ENCODE measurements around the gene CLTCL1. TPM values are rescaled to one million over a fixed set of nuclear protein-coding genes. Genes with fewer than 3 reads are reported as not detected.

The CLTCL1 gene
- total RNA-seq, 1 experiment from 2014 or later = 7.9 TPM

DNA sequence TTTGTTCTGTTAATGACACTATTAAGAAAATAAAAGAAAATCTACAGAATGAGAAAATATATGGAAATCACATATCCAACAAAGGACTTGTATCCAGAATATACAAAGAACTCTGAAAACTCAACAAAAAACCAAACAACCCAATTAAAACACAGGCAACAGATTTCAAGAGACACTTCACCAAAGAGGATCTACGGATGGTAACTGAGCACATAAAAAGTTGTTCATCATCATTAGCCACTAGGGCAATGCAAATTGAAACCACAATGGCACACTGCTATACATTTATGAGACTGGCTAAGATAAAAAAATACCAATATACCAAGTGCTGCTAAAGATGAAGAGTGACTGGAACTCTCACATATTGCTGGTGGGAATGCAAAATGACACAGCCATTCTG is 78.5 kb downstream of the CLTCL1 start:
- CTCF ChIA-PET = no interaction called here
- Histone ChIP-seq H3K27me3 (replicated peaks; ENCODE audit: control insufficient read depth, insufficient read depth, low read length) (no peaks in the 10 kb centered on the region), H3K4me3 (ENCODE audit: low read depth, low read length) (no peak overlapping the region), H3K36me3 (ENCODE audit: control insufficient read depth, insufficient read depth, low read length) (no peaks in the 10 kb centered on the region), H3K4me1 (no peaks in the 10 kb centered on the region), H3K9me3 (no peaks in the 10 kb centered on the region)
- no peak for TF ChIP-seq CTCF (IDR thresholded peaks at IDR 0.05; ENCODE audit: insufficient read depth in 1 of 2, low read depth in 1 of 2, low read length in 1 of 2, severe bottlenecking in 1 of 2, unreplicated experiment in 1 of 2)
- H3K27ac Mint-ChIP-seq (ENCODE audit: unreplicated experiment) = no peak overlapping the region
- H3K4me3 Mint-ChIP-seq (ENCODE audit: unreplicated experiment) = no peak overlapping the region
- no peaks in the 10 kb centered on the region for H3K9me3 Mint-ChIP-seq (ENCODE audit: unreplicated experiment)
- no peaks in the 10 kb centered on the region for H3K4me1 Mint-ChIP-seq (ENCODE audit: low read depth, unreplicated experiment)
- intact Hi-C loops (cut with micrococcal nuclease; ENCODE audit: unreplicated experiment) = no loop called here
- no peak for DNase-seq
- no peaks in the 10 kb centered on the region for H3K27me3 Mint-ChIP-seq (ENCODE audit: insufficient read depth, unreplicated experiment)
- no TSS peak for BruUV-seq (replicated peaks)
- POLR2A ChIA-PET = no interaction called here
- H3K36me3 Mint-ChIP-seq (ENCODE audit: insufficient read depth, unreplicated experiment) = no peaks in the 10 kb centered on the region

- Mint-ChIP-seq H3K9me3 (ENCODE audit: unreplicated experiment) (no peaks in the 10 kb centered on the region), H3K27me3 (ENCODE audit: insufficient read depth, unreplicated experiment) (no peaks in the 10 kb centered on the region), H3K4me1 (ENCODE audit: low read depth, unreplicated experiment) (no peaks in the 10 kb centered on the region), H3K27ac (ENCODE audit: unreplicated experiment) (no peak overlapping the region), H3K36me3 (ENCODE audit: insufficient read depth, unreplicated experiment) (no peaks in the 10 kb centered on the region), H3K4me3 (ENCODE audit: unreplicated experiment) (no peak overlapping the region)
- ChIA-PET POLR2A (no interaction called here), CTCF (no interaction called here)
- Histone ChIP-seq H3K4me3 (ENCODE audit: low read depth, low read length) (no peak overlapping the region), H3K4me1 (no peaks in the 10 kb centered on the region), H3K27me3 (replicated peaks; ENCODE audit: control insufficient read depth, insufficient read depth, low read length) (no peaks in the 10 kb centered on the region), H3K9me3 (no peaks in the 10 kb centered on the region), H3K36me3 (ENCODE audit: control insufficient read depth, insufficient read depth, low read length) (no peaks in the 10 kb centered on the region)
- intact Hi-C loops (cut with micrococcal nuclease; ENCODE audit: unreplicated experiment) = no loop called here
- DNase-seq = no peak
- BruUV-seq (replicated peaks) = no TSS peak
- no peak for TF ChIP-seq CTCF (IDR thresholded peaks at IDR 0.05; ENCODE audit: insufficient read depth in 1 of 2, low read depth in 1 of 2, low read length in 1 of 2, severe bottlenecking in 1 of 2, unreplicated experiment in 1 of 2)
Observed at GRCh38 chr22:19212302-19212870, 79.1 kb downstream of the CLTCL1 start.

- no peaks in the 10 kb centered on the region for H3K4me1 ChIP-seq
Observed at GRCh38 chr22:19210188-19210587, 81.3 kb downstream of the CLTCL1 start.

More at GRCh38 chr22:19210188-19210587, 81.3 kb downstream of the CLTCL1 start:
- TF ChIP-seq CTCF (IDR thresholded peaks at IDR 0.05; ENCODE audit: insufficient read depth in 1 of 2, low read depth in 1 of 2, low read length in 1 of 2, severe bottlenecking in 1 of 2, unreplicated experiment in 1 of 2) = no peak
- H3K4me1 Mint-ChIP-seq (ENCODE audit: low read depth, unreplicated experiment) = no peaks in the 10 kb centered on the region
- no peak for DNase-seq
- BruUV-seq (replicated peaks) = no TSS peak
- no peaks in the 10 kb centered on the region for H3K36me3 ChIP-seq (ENCODE audit: control insufficient read depth, insufficient read depth, low read length)
- ChIA-PET POLR2A (no interaction called here), CTCF (no interaction called here)
- no peaks in the 10 kb centered on the region for H3K9me3 ChIP-seq
- no peak overlapping the region for H3K27ac Mint-ChIP-seq (ENCODE audit: unreplicated experiment)
- H3K27me3 ChIP-seq (replicated peaks; ENCODE audit: control insufficient read depth, insufficient read depth, low read length) = no peaks in the 10 kb centered on the region
- H3K4me3 Mint-ChIP-seq (ENCODE audit: unreplicated experiment) = no peak overlapping the region
- no peak overlapping the region for H3K4me3 ChIP-seq (ENCODE audit: low read depth, low read length)
- H3K9me3 Mint-ChIP-seq (ENCODE audit: unreplicated experiment) = no peaks in the 10 kb centered on the region
- H3K27me3 Mint-ChIP-seq (ENCODE audit: insufficient read depth, unreplicated experiment) = no peaks in the 10 kb centered on the region
- H3K36me3 Mint-ChIP-seq (ENCODE audit: insufficient read depth, unreplicated experiment) = no peaks in the 10 kb centered on the region
- intact Hi-C loops (cut with micrococcal nuclease; ENCODE audit: unreplicated experiment) = no loop called here

Data from Caco-2 (cell line).